IMR-90 (cell line): ENCODE data around the gene EXOC4.

Experiments
- CEBPB ChIP-seq: IDR thresholded peaks from 2 replicates; pipeline ENCODE4 v1.6.1; 2012; ENCODE audit warnings: low read depth, low read length, improper control_type of control experiment
- CTCF ChIP-seq: conservative IDR thresholded peaks from 2 replicates; pipeline ENCODE4 v1.5.1; 2012; ENCODE audit warnings: mild to moderate bottlenecking, low read depth, low read length, improper control_type of control experiment
- ELK1 ChIP-seq: fragments of 150-350 bp; IDR thresholded peaks from 2 replicates; pipeline ENCODE4 v1.6.1; 2016; ENCODE audit warnings: low read depth, mild to moderate bottlenecking, low read length, moderate library complexity, borderline replicate concordance
- RAD21 ChIP-seq: IDR thresholded peaks from 2 replicates; pipeline ENCODE4 v1.6.1; 2012; ENCODE audit warnings: low read length, improper control_type of control experiment

- no peak for TF ChIP-seq ELK1
- no peak for TF ChIP-seq CTCF
- no peak for TF ChIP-seq RAD21
- no peak for TF ChIP-seq CEBPB
These were observed 776.9 kb downstream of the EXOC4 start for GRCh38 chr7:134029743-134030142.
